GM12891 (cell line): Measurements from ENCODE around the gene RACGAP1.

Source experiments
- POLR2A ChIP-seq: IDR thresholded peaks from 2 replicates; pipeline ENCODE4 v1.6.1; 2011; ENCODE audit warnings: low read depth, low read length, control low read depth
- POLR2AphosphoS5 ChIP-seq: IDR thresholded peaks from 2 replicates; pipeline ENCODE4 v1.6.1; 2011; ENCODE audit warnings: low read depth, low read length, control low read depth

DNA sequence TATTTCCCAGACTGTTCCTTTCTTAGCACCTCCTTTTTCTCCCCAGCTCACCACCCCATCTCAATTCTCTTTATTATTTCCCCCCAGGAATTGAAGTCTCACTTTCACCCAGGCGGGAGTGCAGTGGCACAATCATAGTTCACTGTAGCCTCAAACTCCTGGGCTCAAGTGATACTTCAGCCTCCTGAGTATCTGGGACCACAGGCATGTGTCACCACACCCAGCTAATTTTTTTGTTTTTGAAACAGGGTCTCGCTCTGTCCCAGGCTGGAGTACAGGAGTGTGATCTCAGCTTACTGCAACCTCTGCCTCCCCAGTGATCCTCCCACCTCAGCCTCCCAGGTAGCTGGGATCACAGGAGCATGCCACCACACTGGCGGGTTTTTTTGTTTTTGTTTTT lies 11.0 kb downstream of the RACGAP1 start:
- TF ChIP-seq POLR2A = no peak
- no peak for TF ChIP-seq POLR2AphosphoS5
